ENCODE data around the gene NDUFB7. TPM values are rescaled to one million over a fixed set of nuclear protein-coding genes. Genes with fewer than 3 reads are reported as not detected.

Gene NDUFB7
- total RNA-seq, 4 donors from 2014 or later = 208 to 584 (median 422) TPM

GRCh38 chr19:14577885-14578427 lies 6.1 kb upstream of the NDUFB7 start:
- H3K4me1 ChIP-seq = no peaks in the 10 kb centered on the region
- no peak for DNase-seq
- no peaks in the 10 kb centered on the region for H3K36me3 ChIP-seq
- H3K4me3 ChIP-seq (replicated peaks in 1 of 3) = no peak overlapping the region
- H3K9me3 ChIP-seq = no peaks in the 10 kb centered on the region
- intact Hi-C loops (cut with DNase I) = loop anchor here (10.0 kb wide), 1 partner anchor 307 kb away; the partner anchor contains the start of gene OR7A17
- 44 to 51% methylated on average over 6 of the region's 6 CpGs for WGBS, 2 donors
- no peaks in the 10 kb centered on the region for H3K27me3 ChIP-seq
- TF ChIP-seq CTCF (IDR thresholded peaks at IDR 0.05) (no peak), POLR2A (IDR thresholded peaks at IDR 0.05) (no peak)
- no peak overlapping the region for H3K27ac ChIP-seq

- H3K4me1 ChIP-seq = no peaks in the 10 kb centered on the region
- no peak for DNase-seq
- no peaks in the 10 kb centered on the region for H3K36me3 ChIP-seq
- intact Hi-C loops (cut with DNase I) = loop anchor here (10.0 kb wide), 1 partner anchor 308 kb away; the partner anchor contains the start of gene OR7A17
- no peak overlapping the region for H3K27ac ChIP-seq
- 81 to 84% methylated on average over 5 of the region's 5 CpGs for WGBS, 2 donors
- H3K9me3 ChIP-seq = no peaks in the 10 kb centered on the region
- H3K27me3 ChIP-seq = no peaks in the 10 kb centered on the region
- no peak overlapping the region for H3K4me3 ChIP-seq (replicated peaks in 1 of 3)
- TF ChIP-seq POLR2A (IDR thresholded peaks at IDR 0.05) = no peak
- no peak for TF ChIP-seq CTCF (IDR thresholded peaks at IDR 0.05)
Observed at GRCh38 chr19:14577264-14577663, 5.4 kb upstream of the NDUFB7 start.

- Histone ChIP-seq H3K36me3 (no peaks in the 10 kb centered on the region), H3K27ac (no peak overlapping the region), H3K4me1 (peaks cover 0 to 1% of the 10 kb centered on the region in 2 donors), H3K27me3 (no peaks in the 10 kb centered on the region), H3K9me3 (no peaks in the 10 kb centered on the region), H3K4me3 (replicated peaks in 1 of 3) (no peak overlapping the region)
- intact Hi-C loops (cut with DNase I) = loop anchor here (10.0 kb wide), 1 partner anchor 308 kb away; the partner anchor contains the start of gene OR7A17
- WGBS, 2 donors = 83 to 87% methylated on average over 8 of the region's 8 CpGs
- TF ChIP-seq CTCF (IDR thresholded peaks at IDR 0.05) (no peak), POLR2A (IDR thresholded peaks at IDR 0.05) (no peak)
- DNase-seq = no peak
Observed at GRCh38 chr19:14576363-14576762, 4.5 kb upstream of the NDUFB7 start.

- intact Hi-C loops (cut with DNase I) = loop anchor here (10.0 kb wide), 1 partner anchor 309 kb away; the partner anchor contains the start of gene OR7A17
- H3K36me3 ChIP-seq = no peaks in the 10 kb centered on the region
- no peaks in the 10 kb centered on the region for H3K9me3 ChIP-seq
- WGBS, 2 donors = 80 to 89% methylated on average over 6 of the region's 6 CpGs
- no peak overlapping the region for H3K4me3 ChIP-seq (replicated peaks in 1 of 3)
- no peak overlapping the region for H3K27ac ChIP-seq
- no peak for TF ChIP-seq POLR2A (IDR thresholded peaks at IDR 0.05)
- peaks cover 8 to 10% of the 10 kb centered on the region in 2 donors for H3K4me1 ChIP-seq
- no peaks in the 10 kb centered on the region for H3K27me3 ChIP-seq
- DNase-seq = no peak
Observed at GRCh38 chr19:14575428-14575980, 3.6 kb upstream of the NDUFB7 start.

GRCh38 chr19:14570864-14571527 lies 870 bp downstream of the NDUFB7 start:
- Histone ChIP-seq H3K4me3 (replicated peaks in 1 of 3) (peak overlapping the region; percentile 78 to 93 (median 84)), H3K27me3 (no peaks in the 10 kb centered on the region), H3K4me1 (peaks cover 16 to 19% of the 10 kb centered on the region in 2 donors), H3K9me3 (no peaks in the 10 kb centered on the region), H3K36me3 (peaks cover 0 to 3% of the 10 kb centered on the region in 2 donors), H3K27ac (peak overlapping the region in 1 of 3 donors; percentile 69)
- no peak for TF ChIP-seq CTCF (IDR thresholded peaks at IDR 0.05)
- no peak for TF ChIP-seq POLR2A (IDR thresholded peaks at IDR 0.05)
- 41 to 49% methylated on average over 22 of the region's 22 CpGs for WGBS, 2 donors
- intact Hi-C loops (cut with DNase I) = loop anchor here (10.0 kb wide), 1 partner anchor 314 kb away; the partner anchor contains the start of gene OR7A17
- DNase-seq = no peak

Measured in thyroid gland (tissue), 4 donors.